Head of caudate nucleus (tissue), 42 donors: ENCODE measurements around the gene TUFT1.
"Not testable (repeated sequence)": the region's sequence is repeated elsewhere in the genome, so short reads cannot be mapped to it uniquely, and the experiment has no call there.

Source experiments
- DNase-seq, 42 donors: peaks; one replicate each; pipeline versions ENCODE4 v3.0.0 to v3.0.0-alpha.2; 2020 to 2021; ENCODE audit warnings: mixed read lengths in 7 of 42
- intact Hi-C: fragments of 100-400 bp; cut with DNase I; formaldehyde crosslinking; loops from one replicate; pipeline ENCODE4 v1.15.0; 2022

Gene TUFT1

DNA sequence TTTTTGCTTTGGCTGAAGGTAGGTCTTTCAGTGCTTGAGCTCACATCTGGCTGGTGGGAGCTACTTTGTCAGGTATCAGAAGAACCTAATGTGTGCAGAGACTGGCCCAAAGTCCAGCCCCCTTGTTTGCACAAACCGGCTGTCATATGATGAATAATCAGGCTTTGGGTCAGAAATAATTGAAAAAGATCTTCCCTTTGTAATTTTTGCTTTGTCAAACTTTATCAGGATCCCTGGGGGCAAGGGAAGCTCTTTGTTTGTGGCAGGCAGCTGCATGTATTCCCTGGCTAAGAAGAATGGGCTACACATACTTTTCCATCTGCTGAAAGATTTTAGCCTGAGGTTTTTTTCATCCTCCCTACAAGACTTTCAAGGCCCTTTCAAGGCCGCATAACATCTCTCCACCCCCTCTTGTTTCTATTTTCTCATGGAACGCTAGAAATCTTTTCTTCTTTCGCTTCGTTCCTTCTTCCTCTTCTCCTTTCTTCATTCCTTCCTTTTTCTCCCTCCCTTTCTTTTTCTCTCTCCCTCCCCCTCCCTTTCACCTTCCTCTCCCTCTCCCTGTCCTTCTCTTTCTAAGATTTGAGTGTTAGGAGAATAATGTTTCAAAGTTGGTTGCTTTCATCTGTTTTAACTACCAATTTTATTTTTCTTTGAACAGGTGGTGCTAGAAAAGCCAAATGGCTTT lies 25.5 kb downstream of the TUFT1 start:
- no peak for DNase-seq
- intact Hi-C loops = no loop called here

- intact Hi-C loops = no loop called here
- no peak for DNase-seq
Measured at GRCh38 chr1:151568626-151569088, 28.5 kb downstream of the TUFT1 start.

DNA sequence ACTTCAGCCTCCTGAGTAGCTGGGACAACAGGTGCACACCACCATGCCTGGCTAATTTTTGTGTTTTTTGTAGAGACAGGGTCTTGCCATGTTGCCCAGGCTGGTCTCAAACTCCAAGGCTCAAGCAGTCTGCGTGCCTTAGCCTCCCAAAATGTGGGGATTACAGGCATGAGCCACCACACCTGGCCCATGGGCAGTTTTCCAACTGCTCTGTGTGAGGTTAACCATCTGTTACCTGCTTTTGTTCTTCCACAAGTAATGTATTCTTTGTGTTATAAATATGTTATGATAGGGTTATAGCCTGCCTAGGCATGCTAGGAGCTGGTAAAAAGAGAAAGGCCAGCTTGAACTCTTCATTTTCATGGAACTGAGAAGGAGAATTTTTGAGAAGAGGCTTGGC lies 30.7 kb downstream of the TUFT1 start:
- intact Hi-C loops = no loop called here
- DNase-seq = no peak

- no peak for DNase-seq
- intact Hi-C loops = no loop called here
Measured at GRCh38 chr1:151574575-151575529, 34.7 kb downstream of the TUFT1 start.

DNA sequence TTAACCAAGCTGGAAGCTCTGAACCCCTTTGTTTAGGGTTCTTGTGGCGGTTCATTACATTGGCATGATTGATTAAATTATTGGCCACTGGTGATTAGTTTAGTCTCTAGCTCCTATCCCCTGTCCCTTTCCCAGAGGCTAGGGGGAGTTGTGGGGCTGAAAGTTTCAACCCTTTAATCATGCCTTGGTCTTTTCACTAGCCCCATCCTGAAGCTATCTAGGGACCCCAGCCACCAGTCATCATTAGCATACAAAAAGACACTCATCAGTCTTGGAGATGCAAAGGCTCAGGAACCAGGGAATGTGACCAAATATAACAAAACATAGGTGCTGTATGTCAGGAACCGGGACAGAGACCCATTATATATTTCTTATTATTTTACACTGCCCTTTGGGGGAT lies 37.1 kb downstream of the TUFT1 start:
- DNase-seq = no peak
- intact Hi-C loops = no loop called here

- intact Hi-C loops = no loop called here
- DNase-seq = no peak
Measured at GRCh38 chr1:151578941-151579340, 38.8 kb downstream of the TUFT1 start.

- intact Hi-C loops = no loop called here
- DNase-seq = peak in 32 of 42 donors; percentile 5 to 78 (median 44)
Measured at GRCh38 chr1:151579436-151580225, 39.5 kb downstream of the TUFT1 start.

DNA sequence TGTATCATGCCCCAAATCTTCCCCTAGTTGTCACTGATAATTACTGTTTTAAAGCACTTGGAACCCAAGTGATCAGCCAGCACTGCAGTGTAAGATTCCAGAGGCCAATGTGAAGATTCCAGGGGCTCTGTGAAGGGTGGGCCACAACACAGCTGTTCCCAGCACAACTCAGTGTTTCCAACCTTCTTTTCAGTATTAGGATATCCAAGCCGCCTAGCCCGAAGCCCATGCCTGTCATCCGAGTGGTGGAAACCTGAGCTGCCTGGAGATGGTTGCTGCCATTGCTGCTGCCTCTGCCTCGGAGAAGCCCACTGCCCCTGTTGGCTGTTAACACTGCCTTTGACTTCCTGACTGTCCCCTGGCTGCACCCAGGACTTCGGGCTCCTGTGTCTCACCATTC lies 41.3 kb downstream of the TUFT1 start:
- no peak for DNase-seq
- intact Hi-C loops = no loop called here

DNA sequence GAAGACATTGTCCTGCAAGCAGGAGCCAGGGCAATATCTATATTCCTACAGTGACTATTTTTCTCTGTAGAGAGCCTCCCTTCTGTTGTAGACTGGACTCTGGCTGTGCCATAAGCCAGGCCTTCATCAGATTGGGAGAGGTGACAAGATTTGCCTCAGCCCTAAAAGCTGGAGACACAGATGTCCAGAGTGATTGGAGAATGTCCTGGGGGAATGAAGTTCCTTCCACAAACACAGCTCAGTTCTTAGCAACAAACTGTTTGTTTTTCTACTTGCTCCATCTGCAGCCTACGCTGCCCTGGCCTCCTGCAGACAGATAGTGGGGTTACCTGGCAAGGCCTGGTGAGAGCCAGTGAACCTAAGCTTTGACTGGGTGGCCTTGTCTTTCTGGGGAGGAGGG lies 41.8 kb downstream of the TUFT1 start:
- no peak for DNase-seq
- intact Hi-C loops = no loop called here

DNA sequence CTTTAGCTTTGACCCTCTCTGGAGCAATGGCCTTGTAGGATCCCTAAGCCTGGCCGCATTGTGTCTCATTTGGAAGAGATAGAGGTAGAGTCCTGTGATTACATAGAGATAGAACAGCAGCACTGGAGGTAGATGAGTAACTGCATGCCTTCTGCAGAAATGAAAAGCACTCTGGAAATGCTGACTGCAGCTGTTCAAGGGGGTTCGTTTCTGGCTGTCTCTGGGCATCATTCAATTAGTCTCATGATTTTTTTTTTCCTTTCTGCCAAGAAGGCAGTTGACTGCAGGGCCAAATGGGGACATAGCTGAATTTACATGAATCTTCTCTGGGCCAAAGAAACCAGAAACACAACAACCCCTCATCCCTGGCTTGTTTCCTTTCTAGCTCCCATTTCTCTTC lies 43.7 kb downstream of the TUFT1 start:
- intact Hi-C loops = no loop called here
- DNase-seq = no peak

- DNase-seq = no peak
- intact Hi-C loops = no loop called here
Measured at GRCh38 chr1:151584278-151584677, 44.2 kb downstream of the TUFT1 start.

DNA sequence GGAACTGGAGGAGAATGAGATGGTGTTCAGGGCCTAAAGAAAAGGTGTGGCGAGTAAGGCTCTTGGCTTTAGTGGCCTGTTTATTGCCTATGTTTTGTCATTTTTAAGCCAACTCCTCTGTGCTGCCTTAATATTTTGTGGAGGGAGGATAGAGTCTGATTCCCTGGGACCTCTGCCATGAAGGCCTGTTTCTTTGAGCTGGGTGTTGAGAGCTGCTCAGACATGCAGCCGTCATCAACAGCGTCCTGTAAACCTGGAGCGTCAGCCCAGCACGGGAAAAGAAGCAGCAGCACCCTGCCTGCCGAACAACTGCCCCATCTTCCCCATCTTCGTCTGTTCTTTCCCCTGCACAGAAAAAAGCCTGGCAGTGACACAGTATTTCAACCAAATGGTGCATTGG lies 44.7 kb downstream of the TUFT1 start:
- intact Hi-C loops = no loop called here
- no peak for DNase-seq

DNA sequence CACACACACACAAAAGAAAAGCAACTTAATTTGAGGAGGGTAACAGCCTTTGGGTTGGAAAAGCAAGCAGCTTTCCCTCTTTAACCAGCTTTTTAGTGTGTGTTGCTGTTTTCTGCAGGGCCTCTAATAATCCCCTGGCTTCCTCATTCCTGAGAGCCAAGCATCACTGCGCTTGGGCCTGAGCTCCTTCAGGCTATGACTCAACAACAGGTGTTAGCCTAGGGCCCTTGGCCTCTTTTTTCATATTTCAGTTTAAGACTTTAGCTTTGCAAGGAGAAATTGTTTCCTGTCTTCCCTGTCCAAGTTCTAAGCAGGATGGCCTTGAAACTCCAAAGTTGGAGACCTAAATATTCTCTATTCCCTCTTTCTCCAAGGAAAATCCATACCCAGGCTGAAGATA lies 45.5 kb downstream of the TUFT1 start:
- intact Hi-C loops = no loop called here
- DNase-seq = no peak

- intact Hi-C loops = no loop called here
- no peak for DNase-seq
Measured at GRCh38 chr1:151590961-151591360, 50.9 kb downstream of the TUFT1 start.

DNA sequence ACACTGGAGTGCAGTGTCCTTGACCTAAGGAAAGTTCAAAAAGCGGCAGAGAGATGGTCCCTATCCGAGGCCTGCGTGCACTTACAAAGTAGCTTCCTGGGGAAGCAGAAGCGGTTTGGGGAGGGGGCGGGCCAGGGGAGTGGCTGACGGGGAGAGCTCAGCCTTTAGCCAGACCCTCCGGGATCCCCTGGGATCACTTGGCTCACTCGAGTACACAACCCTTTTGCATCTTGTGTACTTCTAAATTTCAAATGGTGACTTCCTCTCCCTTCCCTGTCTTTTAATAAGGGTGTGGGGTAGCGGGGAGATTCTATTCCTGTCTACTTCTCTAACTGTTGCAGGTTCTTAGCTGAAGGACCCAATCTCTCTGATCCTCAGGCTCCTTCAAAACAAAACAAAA lies 53.6 kb downstream of the TUFT1 start:
- intact Hi-C loops = no loop called here
- DNase-seq = no peak

DNA sequence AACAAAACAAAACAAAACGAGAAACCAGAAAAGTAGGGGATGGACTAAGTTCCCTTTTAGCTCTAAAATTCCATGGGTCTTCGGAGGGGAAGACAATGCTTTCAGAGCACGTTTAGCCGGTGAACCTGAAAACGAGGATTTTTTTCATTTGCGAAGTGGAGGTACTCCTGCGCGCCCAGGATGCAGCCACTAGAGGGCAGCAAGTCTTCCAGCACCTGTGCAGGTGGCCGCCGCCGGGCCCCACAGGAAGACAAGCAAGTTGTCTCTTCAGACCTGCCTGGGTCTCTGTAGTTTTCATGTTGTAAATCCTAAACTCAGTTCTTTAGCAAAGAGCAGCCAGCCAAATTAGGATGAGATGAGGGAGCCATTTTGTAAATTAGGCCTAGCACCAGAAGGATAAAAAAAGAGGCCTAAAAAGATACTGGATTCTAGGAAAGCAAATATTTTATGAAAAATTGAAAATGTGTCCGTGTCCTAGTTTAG lies 54.1 kb downstream of the TUFT1 start:
- intact Hi-C loops = no loop called here
- DNase-seq = peak; percentile 69 to 92 (median 84)

DNA sequence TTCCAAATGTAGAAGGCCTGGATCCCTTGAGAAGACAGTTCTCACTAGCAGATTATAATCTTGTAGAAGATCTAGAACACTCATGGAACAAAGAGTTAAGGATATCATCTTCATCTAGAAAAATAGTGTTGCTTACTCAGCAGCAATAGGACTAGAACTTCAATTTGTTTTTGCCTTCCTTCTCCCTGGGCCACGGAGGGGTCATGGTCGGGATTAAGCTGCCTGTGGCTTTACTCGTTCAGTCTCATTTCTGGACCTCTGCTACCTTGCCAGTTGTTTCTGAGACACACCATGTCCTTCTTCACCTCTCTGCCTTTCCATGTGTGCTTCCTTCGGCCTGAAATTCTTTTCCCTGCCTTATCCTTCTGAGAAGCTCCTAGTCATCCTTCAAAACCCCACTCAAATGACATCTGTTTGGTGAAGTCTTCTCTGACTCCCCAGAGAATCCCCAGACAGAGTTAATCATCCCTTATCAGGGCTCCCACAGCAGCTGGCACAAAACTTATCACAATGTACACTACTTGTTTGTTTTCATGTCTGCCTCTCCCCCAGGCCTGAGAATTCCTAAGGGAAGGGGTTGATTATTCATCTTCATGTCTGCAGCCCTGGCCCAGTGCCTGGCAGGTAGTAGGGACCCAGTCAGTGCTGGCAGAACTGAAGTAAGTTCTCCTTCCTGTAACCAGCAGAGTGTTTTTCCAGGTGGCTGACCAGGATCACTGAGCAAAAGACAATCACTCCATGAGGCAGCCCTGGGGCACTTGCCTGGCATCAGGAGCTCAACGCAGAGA lies 56.3 kb downstream of the TUFT1 start:
- DNase-seq = no peak
- intact Hi-C loops = no loop called here

- intact Hi-C loops = loop anchor here (10.0 kb wide), 1 partner anchor 402 kb away; no protein-coding TSS in a partner anchor
- DNase-seq = not testable (repeated sequence)
Measured at GRCh38 chr1:151602550-151602949, 62.4 kb downstream of the TUFT1 start.

DNA sequence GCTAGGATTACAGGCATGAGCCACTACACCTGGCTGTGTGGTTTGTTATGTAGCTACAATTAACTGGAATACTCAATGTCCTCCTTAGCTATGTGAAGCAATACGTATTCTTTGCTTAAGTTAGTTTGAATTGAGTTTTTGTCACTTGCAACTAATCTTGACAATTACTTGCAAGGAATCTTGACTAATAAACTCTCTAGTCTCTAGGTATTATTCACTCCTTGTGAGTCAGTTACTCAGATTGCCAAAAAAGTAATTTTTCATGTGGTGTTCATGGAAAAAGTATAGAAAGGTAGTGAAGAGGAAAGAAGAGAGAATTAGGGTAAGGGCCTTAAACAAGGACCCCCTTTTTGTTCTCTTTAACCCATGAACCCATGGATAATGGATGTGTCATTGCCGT lies 64.2 kb downstream of the TUFT1 start:
- intact Hi-C loops = loop anchor here (10.0 kb wide), 1 partner anchor 401 kb away; no protein-coding TSS in a partner anchor
- no peak for DNase-seq
